Smooth muscle cell (in vitro differentiated cells): ENCODE measurements around the gene TMEM11. TPM values are rescaled to one million over a fixed set of nuclear protein-coding genes. Genes with fewer than 3 reads are reported as not detected.

ENCODE experiments used
- DNase-seq: peaks from one replicate; lab custom pipeline; 2025; ENCODE audit not compliant: unreplicated experiment; lab: John Stamatoyannopoulos, UW
- H2AFZ ChIP-seq: fragments of 200-600 bp; sonication (generic); 2 replicates; pipeline ENCODE4 v1.6.0; 2016; ENCODE audit warnings: antibody characterized with exemption, low read depth, mild to moderate bottlenecking
- H3F3A ChIP-seq: fragments of 200-600 bp; sonication (generic); 2 replicates; pipeline ENCODE4 v1.6.0; 2017; ENCODE audit warnings: antibody characterized with exemption, low read depth
- H3K27ac ChIP-seq: fragments of 200-600 bp; sonication (generic); 2 replicates; pipeline ENCODE4 v1.5.1; 2016; ENCODE audit warnings: low read depth, mild to moderate bottlenecking
- H3K27me3 ChIP-seq: fragments of 200-600 bp; sonication (generic); 2 replicates; pipeline ENCODE4 v1.6.1; 2016; ENCODE audit warnings: low read depth, mild to moderate bottlenecking
- H3K36me3 ChIP-seq: fragments of 200-600 bp; sonication (generic); 2 replicates; pipeline ENCODE4 v1.5.1; 2016; ENCODE audit warnings: low read depth
- H3K4me1 ChIP-seq: fragments of 200-600 bp; sonication (generic); 2 replicates; pipeline ENCODE4 v1.5.1; 2016; ENCODE audit warnings: low read depth
- H3K4me2 ChIP-seq: fragments of 200-600 bp; sonication (generic); 2 replicates; pipeline ENCODE4 v1.6.0; 2016; ENCODE audit warnings: mild to moderate bottlenecking
- H3K4me3 ChIP-seq: fragments of 200-600 bp; sonication (generic); 2 replicates; pipeline ENCODE4 v1.5.1; 2016; ENCODE audit warnings: mild to moderate bottlenecking
- H3K79me2 ChIP-seq: fragments of 200-600 bp; sonication (generic); 2 replicates; pipeline ENCODE4 v1.6.0; 2016; ENCODE audit warnings: low read depth, mild to moderate bottlenecking
- H3K9ac ChIP-seq: fragments of 200-600 bp; sonication (generic); 2 replicates; pipeline ENCODE4 v1.6.0; 2016; ENCODE audit warnings: low read depth
- H3K9me3 ChIP-seq: fragments of 200-600 bp; sonication (generic); replicated peaks from 2 replicates; pipeline ENCODE4 v1.5.1; 2016; ENCODE audit warnings: low read depth
- H4K20me1 ChIP-seq: fragments of 200-600 bp; sonication (generic); 2 replicates; pipeline ENCODE4 v1.6.0; 2016; ENCODE audit warnings: low read depth
- CTCF ChIP-seq: fragments of 200-600 bp; sonication (generic); IDR thresholded peaks from 2 replicates; pipeline ENCODE4 v1.5.1; 2017; ENCODE audit warnings: borderline replicate concordance, mild to moderate bottlenecking, antibody characterized with exemption; ENCODE audit not compliant: insufficient read depth, poor library complexity, severe bottlenecking
- WGBS: methylation state at CpG from one replicate; pipeline ENCODE4 v1.1.7; 2016; ENCODE audit warnings: low lambda C conversion rate; 5-methylcytosine and 5-hydroxymethylcytosine counted together
- polyA plus RNA-seq: library from polyadenylated mRNA; unstranded; fragments of >200 nt; fragmentation: Nextera tagmentation; extraction: Ambion mirVana; gene quantifications from 2 replicates; pipeline ENCODE4 v1.2.1, GENCODE V29; 2016
- total RNA-seq: library from RNA; depleted of rRNA; stranded (reverse); fragments of >200 nt; gene quantifications from 2 replicates; pipeline ENCODE4 v1.2.3, GENCODE V29; 2014

Gene TMEM11
- total and polyA plus RNA-seq, 2 experiments from 2014 or later = 24.0 to 80.3 TPM

GRCh38 chr17:21252289-21252795, 38.4 kb upstream of the TMEM11 start:
- H3K9me3 ChIP-seq = no peaks in the 10 kb centered on the region
- peaks cover 2% of the 10 kb centered on the region for H3K4me1 ChIP-seq
- no peaks in the 10 kb centered on the region for H3K36me3 ChIP-seq
- H3K27me3 ChIP-seq = no peaks in the 10 kb centered on the region
- H3F3A ChIP-seq = no peaks in the 10 kb centered on the region
- H2AFZ ChIP-seq = no peak overlapping the region
- no peak for DNase-seq
- 19% methylated on average over 12 of the region's 12 CpGs for WGBS
- H4K20me1 ChIP-seq = peaks cover 44% of the 10 kb centered on the region
- no peaks in the 10 kb centered on the region for H3K79me2 ChIP-seq
- H3K4me3 ChIP-seq = peak overlapping the region; percentile 55
- no peak overlapping the region for H3K27ac ChIP-seq
- TF ChIP-seq CTCF = no peak
- H3K9ac ChIP-seq = no peak overlapping the region
- peak overlapping the region; percentile 95 for H3K4me2 ChIP-seq

GRCh38 chr17:21251337-21252010, 37.5 kb upstream of the TMEM11 start:
- Histone ChIP-seq H3K4me2 (no peak overlapping the region), H3F3A (no peaks in the 10 kb centered on the region), H3K9ac (no peak overlapping the region), H3K27ac (no peak overlapping the region), H2AFZ (no peak overlapping the region), H3K4me1 (peaks cover 2% of the 10 kb centered on the region), H3K36me3 (no peaks in the 10 kb centered on the region), H3K4me3 (no peak overlapping the region), H3K79me2 (no peaks in the 10 kb centered on the region), H3K9me3 (no peaks in the 10 kb centered on the region), H3K27me3 (no peaks in the 10 kb centered on the region), H4K20me1 (peaks cover 52% of the 10 kb centered on the region)
- no peak for TF ChIP-seq CTCF
- 95% methylated on average over 15 of the region's 15 CpGs for WGBS
- no peak for DNase-seq

- H3K4me1 ChIP-seq = peaks cover 2% of the 10 kb centered on the region
- H3K27me3 ChIP-seq = no peaks in the 10 kb centered on the region
- no peaks in the 10 kb centered on the region for H3K79me2 ChIP-seq
- WGBS = 63% methylated on average over 4 of the region's 4 CpGs
- H3K9ac ChIP-seq = no peak overlapping the region
- no peak overlapping the region for H2AFZ ChIP-seq
- DNase-seq = no peak
- H3K4me3 ChIP-seq = no peak overlapping the region
- H3K9me3 ChIP-seq = no peaks in the 10 kb centered on the region
- H3K4me2 ChIP-seq = no peak overlapping the region
- no peak overlapping the region for H3K27ac ChIP-seq
- no peak for TF ChIP-seq CTCF
- H4K20me1 ChIP-seq = peaks cover 58% of the 10 kb centered on the region
- no peaks in the 10 kb centered on the region for H3K36me3 ChIP-seq
- H3F3A ChIP-seq = no peaks in the 10 kb centered on the region
Observed at GRCh38 chr17:21250854-21251253, 36.9 kb upstream of the TMEM11 start.
